Measurements from ENCODE around the gene EPHA2.
"Not testable (repeated sequence)": the region's sequence is repeated elsewhere in the genome, so short reads cannot be mapped to it uniquely, and the experiment has no call there.

EPHA2 gene

GRCh38 chr1:16117369-16117768, 38.5 kb downstream of the EPHA2 start:
- no peak for DNase-seq

DNA sequence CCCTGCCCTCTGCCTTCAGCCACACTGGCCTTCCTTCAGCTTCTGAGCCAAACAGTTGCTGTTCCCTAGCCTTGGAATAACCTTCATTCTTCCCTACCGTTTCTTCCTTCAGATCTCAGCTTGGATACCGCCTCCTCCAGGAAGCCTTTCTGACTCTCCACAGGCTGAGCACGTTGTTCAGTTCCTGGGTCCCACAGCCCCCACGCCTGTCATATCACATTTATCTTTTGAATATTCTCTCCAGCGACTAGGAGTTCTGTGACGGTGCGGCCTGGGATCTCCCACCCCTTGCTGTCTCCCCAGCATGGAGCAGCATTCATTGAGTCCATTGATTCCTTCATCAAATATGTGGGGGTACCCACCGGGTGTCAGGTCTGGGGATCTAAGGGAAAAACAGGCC, 39.2 kb downstream of the EPHA2 start:
- DNase-seq, result no peak

DNA sequence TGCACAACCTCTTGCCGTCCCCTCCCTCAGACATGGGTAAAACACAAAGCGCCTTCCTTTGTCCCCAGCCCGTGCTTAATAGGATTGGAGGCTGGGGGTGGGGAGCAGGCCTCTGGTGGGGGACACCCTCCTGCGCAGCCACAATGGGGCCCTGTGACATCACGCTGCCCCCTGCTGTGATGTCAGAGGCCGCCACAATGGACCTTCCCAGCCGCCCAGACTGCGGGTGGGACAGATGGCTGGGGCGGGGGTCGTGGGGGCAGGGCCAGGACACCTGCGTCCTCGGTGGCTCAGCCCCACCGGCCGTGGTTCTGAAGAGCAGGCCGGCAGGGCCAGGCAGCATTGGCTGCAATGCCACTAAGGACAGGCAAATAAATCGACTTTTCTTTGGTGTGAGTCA, 39.9 kb downstream of the EPHA2 start:
- no peak for DNase-seq

DNA sequence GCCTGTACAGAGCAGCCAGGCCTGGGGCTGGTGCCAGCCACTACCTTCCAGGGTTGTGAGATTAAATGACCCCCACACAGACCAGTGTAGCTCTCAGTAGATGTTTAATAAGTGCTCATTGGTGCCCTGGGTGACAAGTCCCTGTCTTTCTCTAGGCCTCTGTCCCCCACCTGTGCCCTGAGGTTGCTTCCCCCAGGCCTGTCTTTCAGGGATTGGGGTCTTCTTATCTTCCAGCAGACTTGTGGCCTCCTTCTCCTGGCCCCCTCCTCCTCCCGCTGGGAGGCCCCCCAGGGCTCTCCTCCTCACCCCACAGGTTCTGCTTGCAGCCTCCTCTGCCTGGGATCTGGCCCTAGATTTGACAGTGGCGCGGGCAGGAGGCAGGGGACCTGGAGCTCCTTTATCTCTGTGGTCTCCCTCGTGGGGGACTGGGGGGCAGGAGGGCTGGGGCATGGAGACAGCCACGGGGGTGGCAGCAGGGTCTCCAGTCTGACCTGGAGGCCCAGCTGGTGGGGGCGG, 40.3 kb downstream of the EPHA2 start:
- DNase-seq, result no peak

DNA sequence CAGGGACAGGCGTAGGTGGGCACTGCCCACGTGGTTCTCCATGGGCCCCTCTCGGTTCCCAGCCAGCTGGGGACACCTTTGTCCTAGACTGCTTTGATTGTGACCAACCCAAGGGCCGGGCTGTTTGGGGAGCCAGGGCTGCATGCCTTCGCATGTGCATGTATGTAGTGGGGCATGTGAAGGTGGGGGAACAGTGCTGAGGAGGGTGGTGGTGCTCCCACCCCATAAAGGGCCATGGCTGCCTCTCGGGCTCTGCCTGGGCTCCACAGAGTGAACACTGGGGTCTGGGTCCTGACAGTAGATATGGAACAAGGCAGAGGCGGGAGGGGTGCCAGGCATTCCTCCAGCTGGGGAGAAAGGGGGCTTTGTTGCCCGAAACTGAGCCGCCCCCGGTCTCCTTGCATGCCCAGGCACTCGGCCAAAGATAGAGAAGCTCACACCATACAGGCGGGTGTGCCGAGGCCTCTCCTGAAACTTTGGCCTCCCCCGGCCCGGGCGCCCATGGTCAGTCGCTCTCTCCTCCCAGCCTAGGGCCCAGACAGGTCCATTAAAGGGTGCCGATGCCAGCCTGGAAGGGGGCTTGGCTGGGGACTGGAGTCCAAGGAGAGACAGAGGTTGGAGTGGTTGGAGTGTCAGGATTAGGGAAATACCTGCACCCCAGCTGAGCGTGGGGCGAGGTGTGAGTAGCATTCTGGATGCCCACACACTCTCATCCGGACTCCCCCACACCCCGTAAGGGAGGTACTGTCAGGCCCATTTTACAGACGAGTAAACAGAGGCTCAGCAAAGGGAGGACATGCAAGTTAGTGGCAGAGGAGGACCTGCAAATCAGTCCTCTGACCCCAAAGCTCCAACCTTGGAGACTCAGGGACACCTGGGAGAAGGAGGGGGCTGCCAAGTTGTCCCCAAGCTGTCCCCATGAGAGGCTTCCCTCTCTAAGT, 41.1 kb downstream of the EPHA2 start:
- DNase-seq, result no peak

DNA sequence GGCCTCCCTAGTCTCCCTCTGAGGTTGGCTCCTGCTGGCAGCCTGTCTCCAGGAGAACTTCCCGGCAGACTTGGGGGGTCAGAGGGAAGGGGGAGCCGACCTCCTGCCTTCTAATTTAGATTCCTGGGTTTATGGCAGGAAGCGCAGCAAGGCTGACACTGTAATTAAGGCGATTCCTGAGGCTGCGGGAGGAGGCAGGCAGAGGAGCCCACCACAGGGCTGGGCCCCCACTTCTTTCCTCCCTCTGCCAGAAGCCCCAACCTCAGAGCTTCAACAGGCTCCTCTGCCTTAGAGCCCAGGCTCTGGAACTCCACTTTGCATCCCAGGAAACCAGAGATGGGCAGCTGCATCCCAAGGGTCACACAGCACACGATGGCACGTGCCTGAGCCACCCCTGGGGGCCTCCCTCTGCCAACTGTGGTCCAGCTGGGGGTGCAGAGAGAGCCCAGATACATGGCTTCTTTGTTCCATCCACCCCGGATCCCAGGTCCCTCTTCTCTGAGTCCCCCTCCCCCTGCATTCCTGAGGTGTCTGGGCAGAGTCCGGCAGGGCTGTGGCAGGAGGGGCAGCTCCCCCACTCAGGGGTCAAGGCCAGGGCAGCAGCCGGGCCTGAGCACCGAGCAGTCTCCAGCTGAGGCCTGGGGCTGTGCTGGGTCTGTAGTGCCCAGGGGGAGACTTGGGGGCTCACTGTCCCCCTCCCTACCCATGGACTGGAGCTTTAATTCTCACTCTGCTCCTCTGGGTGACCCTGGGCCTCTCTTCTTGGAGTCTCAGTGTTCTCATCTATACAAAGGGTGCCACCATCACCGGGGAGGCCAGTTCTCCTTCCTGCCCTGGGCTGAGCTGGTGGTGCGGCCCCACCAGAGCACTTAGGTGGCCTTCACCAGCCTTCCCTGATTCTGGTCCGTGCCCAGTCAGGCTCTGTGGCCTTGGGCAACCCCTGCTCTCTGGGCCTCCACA, 43.0 kb downstream of the EPHA2 start:
- DNase-seq, result no peak

DNA sequence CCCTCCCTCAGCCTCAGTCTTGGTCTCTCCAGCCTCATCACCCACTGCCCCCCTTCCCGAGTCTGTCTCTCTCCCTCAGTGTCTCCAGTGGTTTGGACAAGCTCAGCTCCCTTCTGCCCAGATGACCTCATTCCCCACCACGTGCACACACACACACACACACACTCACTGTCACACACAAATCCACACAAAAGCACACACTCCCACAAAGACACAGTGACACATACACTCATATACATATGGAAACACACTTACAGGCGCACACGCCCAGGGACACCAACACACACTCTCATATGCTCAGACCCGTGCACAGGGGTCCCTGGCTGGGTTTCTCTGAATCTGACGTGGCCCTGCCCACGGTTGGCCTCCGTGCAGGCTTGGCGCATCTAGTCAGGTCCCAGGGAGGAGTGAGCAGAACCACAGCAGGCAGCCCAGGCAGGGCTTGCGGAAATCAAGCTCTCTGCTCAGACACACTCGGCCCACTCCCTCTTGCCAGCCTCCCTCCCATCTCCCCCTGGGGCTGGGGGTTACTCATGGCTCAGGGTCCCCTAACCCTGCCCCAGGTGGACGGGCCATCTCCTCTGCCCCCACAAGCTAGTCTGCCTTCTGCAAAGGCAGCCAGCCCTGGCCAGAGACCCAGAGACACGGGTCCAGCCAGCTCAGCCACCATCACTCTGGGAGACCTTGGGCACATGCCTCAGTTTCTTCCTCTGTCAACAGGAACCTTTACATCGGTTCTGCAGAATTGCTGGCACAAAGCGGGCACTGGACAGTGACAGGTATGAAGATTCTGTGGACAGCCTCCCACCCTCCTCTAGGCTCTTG, 43.9 kb downstream of the EPHA2 start:
- no peak for DNase-seq

DNA sequence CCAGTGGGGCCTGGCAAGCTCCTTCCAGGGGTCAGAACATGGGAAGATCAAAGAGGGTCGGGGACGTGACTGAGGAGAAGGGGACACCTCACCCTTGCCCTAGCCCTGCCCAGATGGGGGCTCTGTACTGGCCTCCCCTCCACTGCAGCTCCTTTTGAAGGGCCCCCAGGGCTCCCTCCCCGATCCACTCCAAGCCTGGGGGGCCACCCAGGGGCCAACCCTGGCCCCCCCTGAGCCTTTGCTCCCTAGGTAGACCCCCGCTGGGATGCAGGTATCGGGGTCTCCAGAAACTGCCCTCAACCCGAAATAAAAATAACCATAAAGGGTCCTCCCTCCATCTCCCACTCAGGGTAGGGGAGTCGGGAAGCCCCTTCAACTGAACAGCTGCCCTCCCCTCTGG, 45.0 kb downstream of the EPHA2 start:
- no peak for DNase-seq

GRCh38 chr1:16110456-16110855, 45.4 kb downstream of the EPHA2 start:
- DNase-seq, result no peak

GRCh38 chr1:16109571-16109970, 46.3 kb downstream of the EPHA2 start:
- DNase-seq, result no peak

GRCh38 chr1:16107039-16107438, 48.8 kb downstream of the EPHA2 start:
- DNase-seq, result not testable (repeated sequence)

GRCh38 chr1:16101623-16102022, 54.2 kb downstream of the EPHA2 start:
- no peak for DNase-seq

- DNase-seq, result no peak
Measured at GRCh38 chr1:16099412-16099811, 56.5 kb downstream of the EPHA2 start.

GRCh38 chr1:16095447-16095846, 60.4 kb downstream of the EPHA2 start:
- DNase-seq, result no peak

GRCh38 chr1:16094453-16095158, 61.3 kb downstream of the EPHA2 start:
- no peak for DNase-seq

- no peak for DNase-seq
Measured at GRCh38 chr1:16093611-16094010, 62.3 kb downstream of the EPHA2 start.

DNA sequence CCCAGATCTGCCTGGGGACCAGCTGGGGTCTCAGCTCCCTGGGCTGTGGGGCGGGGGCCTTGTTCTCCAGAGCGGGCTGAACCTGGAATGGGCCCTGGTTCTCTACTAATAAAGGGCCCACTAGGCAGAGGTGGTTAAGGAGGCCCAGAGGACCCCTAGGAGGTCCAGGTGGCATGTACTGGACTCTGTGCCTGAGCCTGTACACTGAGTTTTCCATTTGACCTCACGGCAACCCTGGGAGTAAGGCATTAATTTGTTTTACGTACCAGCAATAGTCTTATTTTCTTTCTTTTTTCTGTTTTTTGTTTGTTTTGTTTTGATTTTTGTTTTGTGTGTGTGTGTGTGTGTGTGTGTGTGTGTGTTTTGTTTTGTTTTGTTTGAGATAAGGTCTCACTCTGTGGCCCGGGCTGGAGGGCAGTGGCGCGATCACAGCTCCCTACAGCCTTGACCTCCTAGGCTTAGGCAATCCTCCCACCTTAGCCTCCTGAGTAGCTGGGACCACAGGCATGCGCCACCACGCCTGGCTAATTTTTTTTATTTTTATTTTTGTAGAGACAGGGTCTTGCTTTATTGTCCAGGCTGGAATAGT, 62.9 kb downstream of the EPHA2 start:
- no peak for DNase-seq

GRCh38 chr1:16092097-16092922, 63.6 kb downstream of the EPHA2 start:
- DNase-seq, result no peak

DNA sequence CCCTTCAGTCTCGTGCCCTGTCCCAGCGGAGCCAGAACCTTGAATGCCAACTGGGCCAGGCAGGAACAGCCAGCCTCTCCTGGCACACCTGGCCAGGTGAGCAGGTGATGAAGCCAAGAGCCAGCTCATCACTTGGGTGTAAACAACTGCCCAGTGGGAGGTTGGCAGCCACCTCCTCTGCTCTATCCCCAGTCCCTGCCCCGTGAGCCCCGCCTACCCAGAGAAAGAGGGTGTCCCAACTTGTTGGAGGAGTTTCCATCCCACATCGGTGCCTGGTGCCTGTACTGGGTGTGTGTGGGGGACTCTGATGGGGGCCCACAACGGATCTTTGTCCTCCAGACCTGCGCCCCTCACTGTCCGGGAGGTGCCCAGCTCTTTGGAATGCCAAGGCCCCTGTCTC, 64.6 kb downstream of the EPHA2 start:
- DNase-seq, result no peak

DNA sequence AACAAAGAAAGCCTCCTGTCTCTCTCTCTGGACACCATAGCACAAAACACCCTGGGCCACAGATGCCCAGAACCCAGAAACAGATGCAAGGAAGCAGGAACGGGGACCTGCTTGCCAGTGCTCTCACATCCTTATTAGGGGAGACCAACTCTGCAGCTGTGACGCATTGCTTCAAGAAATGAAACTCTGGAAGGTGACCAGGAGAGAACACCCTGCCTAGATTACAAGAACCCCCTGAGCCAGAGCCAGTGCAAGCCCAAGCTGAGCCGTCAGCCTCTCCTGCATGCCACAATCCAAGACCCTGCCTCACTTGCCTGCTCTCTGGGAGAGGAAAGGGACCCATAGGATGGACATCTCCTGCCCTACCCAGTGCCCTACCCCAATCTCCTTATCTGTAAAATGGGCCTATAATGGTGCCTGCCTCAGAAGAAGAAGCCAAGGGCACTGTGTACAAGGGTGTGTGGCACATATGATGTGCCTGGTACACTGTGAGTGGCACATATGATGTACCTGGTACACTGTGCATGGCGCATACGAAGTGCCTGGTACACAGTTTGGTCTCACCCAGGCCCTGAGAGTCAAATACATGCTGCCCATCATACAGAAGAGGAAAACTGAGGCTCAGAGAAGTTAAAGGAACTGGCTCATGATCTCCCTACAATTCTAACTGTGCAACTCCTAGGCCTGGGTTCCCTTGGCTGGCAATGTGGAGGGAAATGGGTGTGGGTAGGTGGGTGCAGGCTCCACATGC, 65.6 kb downstream of the EPHA2 start:
- no peak for DNase-seq

Data from CD4-positive, alpha-beta T cell treated with Interleukin-21 for 1 hour (primary cell).